GM21619 (cell line): ENCODE data around the gene NBEA.

ENCODE experiments used
- ATAC-seq: cut with Tn5 transposase; IDR thresholded peaks from one replicate; pipeline ENCODE4 v1.9.1; 2021; ENCODE audit not compliant: unreplicated experiment

The NBEA gene

GRCh38 chr13:35164324-35164932 is 222.4 kb downstream of the NBEA start:
- peak; percentile 67 for ATAC-seq

- no peak for ATAC-seq
These were observed 223.1 kb downstream of the NBEA start for GRCh38 chr13:35165205-35165604.

- no peak for ATAC-seq
These were observed 237.4 kb downstream of the NBEA start for GRCh38 chr13:35179494-35179893.

GRCh38 chr13:35179920-35180663 is 238.0 kb downstream of the NBEA start:
- ATAC-seq = no peak

GRCh38 chr13:35190241-35190640 is 248.2 kb downstream of the NBEA start:
- ATAC-seq = no peak

- no peak for ATAC-seq
These were observed 249.8 kb downstream of the NBEA start for GRCh38 chr13:35191883-35192282.

- ATAC-seq = no peak
These were observed 256.6 kb downstream of the NBEA start for GRCh38 chr13:35198613-35199200.

- no peak for ATAC-seq
These were observed 266.5 kb downstream of the NBEA start for GRCh38 chr13:35208587-35208986.

GRCh38 chr13:35210261-35210660 is 268.2 kb downstream of the NBEA start:
- ATAC-seq = no peak

- ATAC-seq = no peak
These were observed 269.9 kb downstream of the NBEA start for GRCh38 chr13:35211949-35212348.

GRCh38 chr13:35213911-35214310 is 271.8 kb downstream of the NBEA start:
- ATAC-seq = no peak

- no peak for ATAC-seq
These were observed 274.1 kb downstream of the NBEA start for GRCh38 chr13:35216131-35216530.

GRCh38 chr13:35219021-35219420 is 277.0 kb downstream of the NBEA start:
- ATAC-seq = no peak

- ATAC-seq = no peak
These were observed 283.1 kb downstream of the NBEA start for GRCh38 chr13:35225159-35225558.

GRCh38 chr13:35225582-35225981 is 283.5 kb downstream of the NBEA start:
- ATAC-seq = no peak

- no peak for ATAC-seq
These were observed 286.5 kb downstream of the NBEA start for GRCh38 chr13:35228536-35228935.

- ATAC-seq = no peak
These were observed 289.4 kb downstream of the NBEA start for GRCh38 chr13:35231426-35231825.

- no peak for ATAC-seq
These were observed 296.2 kb downstream of the NBEA start for GRCh38 chr13:35238274-35238673.

GRCh38 chr13:35252536-35253205 is 310.6 kb downstream of the NBEA start:
- peak; percentile 95 for ATAC-seq

- no peak for ATAC-seq
These were observed 313.2 kb downstream of the NBEA start for GRCh38 chr13:35255241-35255640.

- ATAC-seq = no peak
These were observed 314.5 kb downstream of the NBEA start for GRCh38 chr13:35256459-35257148.
